ENCODE results near the gene PCNX4.

Gene PCNX4

DNA sequence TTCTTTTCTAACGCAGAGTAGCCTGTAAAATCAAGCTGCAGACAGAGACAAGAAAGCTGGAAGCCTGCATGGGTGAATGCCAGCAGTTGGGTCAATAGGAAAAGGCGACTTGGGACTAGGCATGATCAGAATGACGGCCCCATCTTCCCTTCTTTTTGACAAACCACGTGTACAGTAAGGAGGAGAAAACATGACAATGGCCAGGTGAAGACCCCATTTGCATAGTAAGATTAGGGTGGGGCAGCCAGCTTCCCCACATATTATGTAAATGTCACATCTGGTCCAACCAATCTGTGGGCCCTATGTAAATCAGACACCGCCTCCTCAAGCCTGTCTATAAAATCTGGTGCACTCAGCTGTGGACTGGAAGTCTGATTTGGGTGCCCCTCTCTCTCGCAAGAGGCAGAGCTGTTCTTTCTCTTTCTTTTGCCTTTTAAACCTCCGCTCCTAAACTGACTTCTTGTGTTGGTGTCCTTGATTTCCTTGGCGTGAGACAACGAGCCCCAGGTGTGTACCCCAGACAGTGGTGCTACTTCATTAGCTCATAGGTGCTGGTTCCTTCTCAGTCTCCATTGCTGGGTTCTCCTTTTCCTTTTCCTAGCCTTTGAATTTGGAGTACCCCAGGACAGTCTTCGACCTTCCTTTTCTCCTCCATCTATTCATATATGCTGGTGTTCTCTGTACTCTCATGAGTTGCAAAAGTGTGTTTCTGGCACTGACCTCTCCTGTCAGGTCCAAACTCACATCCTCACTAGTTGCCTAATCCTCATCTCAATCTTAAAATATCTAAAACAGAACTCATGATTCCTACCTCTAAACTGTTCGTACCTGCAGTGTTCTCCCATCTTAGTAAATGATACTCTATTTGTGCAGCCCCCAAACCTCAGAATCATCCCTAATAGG lies 82.9 kb downstream of the PCNX4 start:
- DNase-seq (ENCODE audit: low spot score): no peak

DNA sequence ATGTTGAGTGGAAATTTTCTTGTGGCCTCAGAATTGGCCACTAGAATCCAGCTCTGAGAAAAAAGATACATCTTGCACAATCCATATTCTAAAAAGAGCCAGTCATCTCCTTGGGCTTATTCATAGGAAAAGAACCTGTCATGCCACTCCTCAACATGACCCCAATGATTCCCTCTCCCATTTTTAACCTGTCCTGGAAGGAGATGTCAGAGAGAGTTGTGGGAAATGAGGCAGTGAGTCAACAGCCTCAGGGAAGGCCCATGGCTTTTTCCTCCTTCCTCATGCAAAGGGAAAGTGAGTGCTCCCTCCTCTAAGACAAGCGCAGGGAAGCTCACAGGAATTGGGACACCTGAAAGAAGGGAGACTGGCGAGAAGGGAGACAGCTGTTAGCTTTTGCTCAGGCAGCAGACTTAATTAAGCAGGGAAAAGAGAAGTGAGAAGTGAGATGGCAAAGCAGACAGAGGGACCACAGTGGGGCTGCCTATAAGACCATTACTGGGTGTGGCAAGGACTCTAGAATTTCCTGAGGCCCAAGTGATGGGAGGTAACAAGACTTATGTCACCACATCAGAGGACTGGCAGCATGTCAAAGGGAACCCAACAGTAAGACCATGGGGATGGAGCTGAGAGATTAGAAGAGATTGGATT lies 83.7 kb downstream of the PCNX4 start:
- no peak for DNase-seq (ENCODE audit: low spot score)

DNA sequence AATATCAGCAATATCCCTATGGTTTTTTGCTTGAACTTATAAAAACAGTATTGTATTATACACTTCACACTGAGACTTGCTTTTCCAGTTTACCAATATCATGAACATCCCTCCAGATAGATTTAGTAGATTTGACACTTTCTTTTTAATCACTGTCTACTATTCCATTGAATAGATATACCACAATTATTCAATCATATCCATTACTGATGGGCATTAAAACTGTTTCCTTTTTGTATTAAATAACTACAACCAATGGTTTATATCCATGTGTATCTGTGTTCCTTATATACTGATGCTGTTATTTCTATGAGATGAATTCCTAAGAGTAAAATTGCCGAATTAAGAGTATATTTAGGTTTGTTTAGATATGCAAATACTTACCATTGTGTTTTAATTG lies 86.4 kb downstream of the PCNX4 start:
- DNase-seq (ENCODE audit: low spot score): no peak

DNA sequence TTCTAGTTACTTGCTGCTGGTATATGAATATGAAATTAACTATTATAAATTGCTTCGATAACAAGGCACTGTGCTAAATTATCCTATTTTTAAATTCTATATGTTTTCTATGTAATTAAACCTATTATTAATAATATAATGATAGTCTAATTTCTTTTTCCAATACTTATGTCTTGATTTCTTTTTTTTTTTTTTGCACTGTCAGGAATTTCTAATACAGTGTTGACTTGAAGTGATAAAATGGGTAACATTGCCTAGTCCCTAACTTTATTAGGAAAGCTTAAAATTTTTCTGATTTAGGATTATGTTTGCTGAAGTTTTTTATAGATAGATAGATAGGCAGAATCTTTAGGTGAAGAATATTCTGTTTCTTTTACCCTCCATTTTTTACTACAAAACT lies 87.1 kb downstream of the PCNX4 start:
- no peak for DNase-seq (ENCODE audit: low spot score)

DNA sequence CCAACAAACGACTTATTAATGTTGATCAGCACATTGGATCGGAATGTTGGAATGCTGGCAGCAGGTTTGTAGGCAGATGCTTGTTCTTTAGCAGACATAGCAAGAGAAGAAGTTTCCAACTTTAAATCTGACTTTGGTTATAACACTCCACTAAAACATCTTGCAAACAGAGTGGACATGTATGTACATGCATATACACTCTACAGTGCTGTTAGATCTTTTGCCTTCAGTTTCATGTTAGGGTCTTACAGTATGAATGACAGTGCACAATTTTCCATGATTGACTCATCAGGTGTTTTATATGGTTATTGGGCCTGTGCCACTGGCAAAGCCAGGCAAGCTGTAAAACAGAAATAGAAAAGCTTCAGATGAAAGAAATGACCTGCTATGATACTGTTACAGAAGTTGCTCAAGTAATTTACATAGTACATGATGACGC lies 87.7 kb downstream of the PCNX4 start:
- DNase-seq (ENCODE audit: low spot score): no peak

DNA sequence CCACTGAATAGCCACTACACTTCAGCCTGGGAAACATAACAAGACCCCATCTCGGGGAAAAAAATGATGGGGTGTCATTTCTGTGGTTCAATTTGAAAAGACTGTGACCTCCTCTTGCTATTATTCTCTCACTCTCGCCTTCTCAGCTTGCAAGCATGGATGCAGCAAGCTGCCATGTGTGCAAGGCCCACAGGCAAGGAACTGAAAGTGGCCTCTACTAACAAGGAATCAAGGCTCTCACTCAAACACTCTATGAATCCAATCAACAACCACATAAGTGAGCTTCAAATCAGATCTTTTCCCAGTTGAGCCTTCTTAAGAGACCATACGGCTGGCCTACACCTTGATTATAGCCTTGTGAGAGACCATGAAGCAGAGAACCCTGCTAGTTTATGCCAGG lies 91.4 kb downstream of the PCNX4 start:
- DNase-seq (ENCODE audit: low spot score): no peak

DNA sequence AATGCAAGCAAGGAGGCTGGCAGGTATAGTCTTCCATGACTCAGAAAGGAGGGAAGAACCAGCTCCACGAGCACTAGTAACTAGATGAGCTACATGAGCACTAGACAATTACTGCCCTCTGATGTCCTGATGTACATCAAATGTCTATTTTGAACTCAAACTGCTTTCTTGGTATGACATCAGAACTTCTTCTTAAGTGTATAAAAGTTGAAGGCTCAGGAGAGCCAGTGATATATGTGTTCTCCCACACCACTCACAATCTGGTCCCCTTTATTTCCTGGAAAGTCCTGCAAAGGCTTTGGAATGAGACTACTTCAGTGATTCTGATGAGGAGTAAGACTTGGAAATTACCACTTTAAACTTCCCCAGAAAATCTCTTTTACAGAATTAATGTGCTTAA lies 92.0 kb downstream of the PCNX4 start:
- DNase-seq (ENCODE audit: low spot score): no peak

DNA sequence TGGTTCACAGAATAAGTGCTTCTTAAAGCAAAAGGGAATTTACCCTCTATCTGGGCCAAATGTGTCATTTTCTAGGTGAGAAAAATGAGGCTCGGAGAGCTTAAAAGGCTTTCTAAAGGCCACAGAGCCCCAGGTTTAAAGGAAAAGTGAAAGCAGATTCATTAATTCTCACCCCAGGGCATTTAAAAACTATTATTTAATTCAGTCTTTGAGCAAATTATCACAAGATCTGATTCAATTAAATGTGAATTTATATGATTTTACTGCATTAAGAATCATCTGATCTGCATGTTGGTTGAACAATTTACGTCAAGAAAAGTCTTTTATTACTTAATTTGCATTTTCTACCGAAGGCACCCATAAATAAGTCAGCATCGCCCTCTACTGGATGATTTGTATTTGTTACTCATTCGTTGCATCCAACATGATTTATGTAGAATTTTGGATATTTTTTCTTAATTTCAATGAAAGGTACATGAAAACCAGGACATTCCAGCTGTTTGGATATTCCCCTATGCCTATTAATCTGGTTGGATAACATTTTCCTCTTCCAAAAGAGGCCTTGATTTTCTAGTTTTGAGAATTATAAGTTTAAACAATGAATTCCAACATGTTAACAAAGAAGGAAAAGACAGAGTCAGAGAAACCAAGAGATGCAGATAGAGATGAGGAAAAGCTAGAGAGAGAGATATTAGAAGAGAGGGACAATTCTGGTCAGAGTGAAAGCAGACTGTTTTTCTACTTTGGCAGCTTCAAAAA lies 92.6 kb downstream of the PCNX4 start:
- peak; percentile 58 for DNase-seq (ENCODE audit: low spot score)

DNA sequence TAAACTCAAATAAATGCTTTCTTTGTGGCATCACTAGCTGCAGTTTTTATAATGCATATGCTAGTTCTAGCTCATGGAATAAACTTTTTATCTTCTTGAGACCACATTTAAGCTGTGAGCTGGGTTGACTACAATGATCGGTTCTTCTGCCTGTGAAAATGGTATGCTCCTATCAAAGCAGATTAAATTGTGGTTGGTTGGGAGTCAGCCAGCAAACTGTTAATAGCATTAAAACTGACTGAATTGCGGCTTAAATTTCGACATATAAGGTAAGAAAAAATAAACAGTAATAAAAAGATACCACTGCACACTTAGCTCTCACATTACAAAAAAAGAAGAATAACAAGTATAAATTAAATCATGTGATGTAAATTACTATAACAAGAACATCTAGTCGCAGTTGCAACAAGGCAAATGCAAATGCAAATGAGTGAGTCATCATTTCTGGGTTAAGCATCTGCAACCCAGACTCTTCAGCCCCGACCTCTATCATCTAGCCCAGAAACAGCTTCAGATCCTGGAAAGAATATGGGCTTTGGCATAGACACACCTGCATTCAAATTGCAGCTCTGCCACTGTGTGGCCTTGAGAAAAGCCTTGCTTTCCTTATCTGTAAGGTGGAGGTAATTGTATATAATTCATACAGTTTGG lies 93.3 kb downstream of the PCNX4 start:
- peak; percentile 61 for DNase-seq (ENCODE audit: low spot score)

DNA sequence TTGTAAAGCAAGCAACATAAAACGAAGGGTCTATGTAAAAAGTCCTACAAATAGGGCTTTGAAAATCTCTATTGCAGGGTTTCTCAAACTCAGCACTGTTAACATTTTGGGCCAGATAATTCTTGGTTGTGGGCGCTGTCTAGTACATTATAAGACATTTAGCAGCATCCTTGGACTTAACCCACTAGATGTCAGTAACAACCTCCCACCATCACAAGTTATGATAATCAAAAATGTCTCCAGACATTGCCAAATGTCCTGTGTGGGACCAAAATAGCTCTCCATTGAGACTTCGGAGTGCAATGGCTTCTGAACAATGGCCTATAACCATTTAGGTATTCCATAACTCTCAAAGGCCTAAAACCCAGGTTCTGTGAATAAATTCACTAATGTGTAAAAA lies 96.4 kb downstream of the PCNX4 start:
- DNase-seq (ENCODE audit: low spot score): peak; percentile 18

DNA sequence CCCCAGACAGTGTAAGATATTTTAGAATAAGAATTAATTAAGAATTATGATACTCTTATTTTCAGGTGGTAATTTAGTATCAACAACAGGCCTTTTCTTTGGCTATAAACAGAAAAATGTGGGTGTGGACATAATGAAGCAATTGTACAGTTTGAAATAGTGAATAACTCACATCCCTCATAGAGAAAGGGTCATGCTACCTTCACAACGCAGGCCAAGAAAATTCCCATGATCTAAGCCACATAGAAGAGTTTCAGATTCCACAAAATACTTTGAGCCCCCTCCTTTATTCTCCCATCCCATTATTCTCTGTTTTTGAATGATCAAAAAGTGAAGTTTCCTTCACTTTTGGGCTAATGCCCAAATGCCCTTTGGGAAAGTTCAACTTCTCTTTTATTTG lies 97.0 kb downstream of the PCNX4 start:
- peak; percentile 67 for DNase-seq (ENCODE audit: low spot score)

DNA sequence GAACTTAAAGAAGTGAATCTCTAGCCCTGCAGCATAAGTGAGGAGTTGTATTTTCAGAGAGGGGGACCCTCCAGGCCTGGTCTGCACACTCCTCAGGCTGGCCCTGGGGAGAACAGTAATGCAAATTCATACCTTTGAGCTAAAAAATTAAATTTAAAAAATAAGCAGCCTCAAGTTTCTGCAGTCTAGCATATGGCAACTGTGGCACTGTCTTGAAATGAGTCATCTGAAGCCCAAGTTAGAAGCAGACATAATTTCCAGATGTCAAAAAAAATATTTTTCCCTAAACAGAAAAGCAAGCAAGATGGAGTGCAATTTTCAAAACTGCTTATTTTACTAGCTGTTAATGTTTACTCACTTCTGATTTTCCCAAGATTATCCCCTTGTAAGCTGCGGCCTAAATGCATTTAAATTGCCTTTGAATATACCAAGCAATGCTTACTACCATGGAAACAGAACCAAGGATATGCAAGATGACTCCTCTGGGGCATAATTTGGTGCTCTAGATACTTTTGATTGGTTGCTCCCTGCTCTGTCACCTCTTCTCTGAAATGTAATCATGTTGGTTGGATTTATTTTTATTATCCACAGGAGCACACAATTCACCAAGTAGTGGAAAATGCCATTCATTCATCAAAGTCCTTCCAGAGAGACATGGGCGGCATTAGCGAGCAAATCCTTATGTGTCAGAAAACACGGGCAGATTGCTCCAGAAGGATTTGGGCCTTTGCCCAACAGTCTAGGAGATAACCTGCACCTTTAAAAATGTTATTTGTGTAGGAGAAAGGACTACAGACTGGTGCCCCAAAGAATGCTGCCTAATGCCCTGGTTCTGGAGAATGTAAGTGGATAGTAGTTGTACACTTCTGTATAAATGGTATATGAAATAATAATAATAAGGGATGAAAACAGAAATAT lies 98.5 kb downstream of the PCNX4 start:
- DNase-seq (ENCODE audit: low spot score): no peak

DNA sequence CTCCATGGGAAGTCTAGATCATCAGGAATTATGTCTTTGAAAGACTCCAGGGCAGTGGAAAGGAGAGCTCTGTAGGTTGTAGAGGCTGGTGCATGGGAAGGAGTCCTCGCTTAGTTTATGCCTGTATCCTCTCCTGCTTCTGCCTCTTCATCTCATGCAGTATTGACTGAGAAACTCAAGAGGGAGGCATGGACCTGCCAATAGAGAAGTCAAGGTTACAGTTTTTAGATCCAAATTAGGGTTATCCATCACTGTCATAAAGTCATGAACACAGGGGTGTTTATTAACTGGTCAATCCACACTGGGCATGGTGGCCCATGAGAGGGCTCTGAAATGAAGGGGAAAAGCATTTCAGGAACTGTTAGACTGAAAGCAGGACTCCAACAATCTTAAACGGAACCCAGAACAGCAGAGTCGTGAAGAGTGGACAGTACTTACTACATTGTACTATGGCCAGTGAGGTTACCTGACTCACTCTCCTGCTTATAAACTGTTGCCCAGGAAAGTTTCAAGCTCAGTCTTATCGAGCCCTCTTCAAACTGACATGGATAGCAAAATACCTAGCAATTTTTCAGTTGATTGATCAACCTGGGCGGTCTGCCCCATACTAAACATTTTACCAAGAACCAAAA lies 103.6 kb downstream of the PCNX4 start:
- no peak for DNase-seq (ENCODE audit: low spot score)

DNA sequence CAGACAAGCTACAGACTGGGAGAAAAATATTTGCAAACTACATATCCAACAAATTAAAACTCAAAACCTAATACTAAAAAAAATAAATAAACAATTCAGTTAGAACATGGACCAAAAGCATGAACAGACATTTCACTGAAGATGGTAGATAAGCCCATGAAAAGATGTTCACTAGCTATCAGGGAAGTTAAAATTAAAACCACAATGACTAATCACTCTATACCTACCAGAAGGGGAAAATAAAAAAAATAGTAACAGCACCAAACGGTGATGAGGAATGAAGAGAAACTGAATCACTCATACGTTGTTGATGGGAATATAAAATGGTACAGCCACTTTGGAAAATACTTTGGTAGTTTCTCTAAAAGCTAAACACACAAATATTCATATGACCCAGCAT lies 104.6 kb downstream of the PCNX4 start:
- no peak for DNase-seq (ENCODE audit: low spot score)

DNA sequence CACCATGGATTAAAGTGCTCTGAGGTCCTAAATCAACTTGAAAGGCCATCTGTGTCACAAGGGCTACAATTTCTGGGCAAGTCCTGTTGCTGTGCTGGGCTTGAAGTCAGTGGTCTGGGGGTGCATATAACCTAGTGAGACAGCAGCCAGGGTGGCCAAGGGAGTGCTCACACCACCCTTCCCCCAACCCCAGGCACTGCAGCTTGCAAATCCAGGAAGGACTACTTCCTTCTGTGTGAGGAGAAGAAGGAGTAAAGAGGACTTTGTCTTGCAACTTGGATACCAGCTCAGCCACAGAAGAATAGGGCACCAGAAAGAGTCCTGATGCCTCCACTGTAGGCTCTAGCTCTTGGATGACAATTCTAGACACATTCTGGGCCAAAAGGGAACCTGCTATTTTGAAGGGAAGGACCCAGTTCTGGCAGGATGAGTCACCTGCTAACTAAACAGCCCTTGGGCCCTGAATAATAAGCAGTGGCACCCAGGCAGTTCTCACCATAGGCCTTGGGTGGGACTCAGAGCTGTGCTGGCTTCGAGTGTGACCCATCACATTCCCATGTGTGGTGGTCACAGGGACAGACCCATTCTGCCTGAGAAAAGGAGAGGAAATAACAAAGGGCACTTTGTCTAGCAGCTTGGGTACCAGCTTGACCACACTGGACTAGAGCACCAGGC lies 106.0 kb downstream of the PCNX4 start:
- DNase-seq (ENCODE audit: low spot score): no peak

DNA sequence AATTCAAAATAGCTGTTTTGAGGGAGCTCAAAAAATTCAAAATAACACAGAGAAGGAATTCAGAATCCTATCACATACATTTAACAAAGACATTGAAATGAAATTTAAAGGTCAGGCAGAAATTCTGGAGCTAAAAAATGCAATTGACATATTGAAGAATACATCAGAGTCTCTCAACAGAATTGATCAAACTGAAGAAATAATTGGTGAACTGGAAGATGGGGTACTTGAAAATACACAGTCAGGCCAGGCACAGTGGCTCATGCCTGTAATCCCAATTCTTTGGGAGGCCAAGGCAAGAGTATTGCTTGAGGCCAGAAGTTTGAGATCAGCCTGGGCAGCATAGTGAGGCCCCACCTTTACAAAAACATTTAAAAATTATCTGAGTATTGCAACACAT lies 107.6 kb downstream of the PCNX4 start:
- DNase-seq (ENCODE audit: low spot score): no peak

DNA sequence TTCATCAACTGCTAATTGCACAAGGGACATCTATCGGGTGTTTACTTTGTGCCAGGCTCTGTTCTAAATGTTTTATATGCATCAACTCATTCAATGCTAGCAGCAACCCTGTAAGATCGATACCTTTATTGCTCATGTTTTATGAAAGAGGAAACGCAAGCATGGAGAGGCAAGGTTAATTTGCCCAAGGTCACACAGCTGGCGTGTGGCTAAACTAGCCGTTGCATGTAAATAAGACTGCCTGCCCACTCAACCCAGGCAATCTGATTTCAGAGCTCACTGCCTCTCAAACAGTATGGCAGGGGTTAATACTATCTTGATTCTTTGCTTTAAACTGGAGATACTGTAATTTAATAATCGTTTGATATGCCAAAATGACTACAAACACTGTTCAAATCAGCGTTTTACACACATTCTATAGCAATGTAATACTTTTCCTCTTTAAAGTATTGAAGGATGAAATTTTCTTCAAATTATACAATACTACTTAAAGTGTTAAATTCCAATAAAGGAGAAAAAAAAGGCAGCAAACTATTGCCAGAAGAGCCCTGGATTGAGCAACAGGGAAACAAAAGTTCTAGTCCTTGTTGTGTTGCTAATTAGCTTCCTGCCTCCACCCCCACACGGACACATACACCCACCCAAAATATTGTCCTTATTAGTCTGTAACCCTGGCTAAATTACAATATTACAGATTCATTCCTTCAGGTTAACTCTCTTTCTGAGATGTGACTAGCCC lies 112.5 kb downstream of the PCNX4 start:
- DNase-seq (ENCODE audit: low spot score): no peak

DNA sequence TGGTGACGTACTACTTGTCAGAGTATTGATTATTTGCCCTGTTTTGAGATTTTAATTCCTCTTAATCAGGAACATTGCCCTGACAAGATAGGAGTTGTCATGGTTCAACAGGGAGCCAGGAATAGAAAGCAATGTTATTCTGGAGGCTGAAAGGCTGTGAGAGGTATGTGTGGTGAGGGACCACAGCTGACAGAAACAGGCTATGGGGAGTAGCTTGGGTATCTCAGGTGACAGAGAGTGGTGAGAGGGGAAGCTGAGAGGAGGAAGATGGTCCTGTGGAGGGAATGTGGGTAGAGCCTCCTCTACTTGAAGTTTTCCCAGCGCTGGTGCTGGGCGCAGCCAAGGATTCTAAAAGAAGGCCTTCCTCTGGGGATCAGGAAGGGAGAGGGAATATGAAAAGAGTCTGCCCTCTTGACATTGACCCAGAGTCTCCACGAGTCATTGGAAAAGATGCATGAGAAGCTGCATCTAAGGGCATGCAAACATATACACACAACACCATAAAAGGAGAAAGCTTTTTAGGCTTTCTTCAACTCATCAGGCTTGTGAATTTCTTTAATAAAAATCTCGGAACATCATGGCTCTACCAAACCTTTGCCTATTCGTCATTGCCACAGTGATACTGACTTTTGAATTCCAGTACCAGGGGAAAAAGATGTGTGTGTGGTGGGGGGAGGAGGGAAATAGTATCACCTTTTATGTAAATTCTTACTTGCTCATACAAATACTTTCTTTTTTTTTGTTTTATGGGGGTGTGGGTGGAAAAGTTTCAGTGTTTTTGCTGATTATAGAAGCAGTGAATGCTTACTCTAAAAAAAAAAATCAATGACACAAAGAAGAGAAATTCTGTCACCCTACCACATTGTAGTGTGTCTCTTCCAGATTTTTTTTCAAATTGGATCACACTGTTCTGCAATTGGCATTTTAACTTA lies 113.4 kb downstream of the PCNX4 start:
- no peak for DNase-seq (ENCODE audit: low spot score)
